CD14-positive monocyte (primary cell): ENCODE data around the gene HSPB6. TPM values are rescaled to one million over a fixed set of nuclear protein-coding genes. Genes with fewer than 3 reads are reported as not detected.

Source experiments
- DNase-seq, 3 donors: peaks; one replicate each; pipeline ENCODE4 v3.0.0-alpha.2; 2011 to 2022
- H2AFZ ChIP-seq: 2 replicates; pipeline ENCODE4 v1.6.0; 2012; ENCODE audit warnings: mild to moderate bottlenecking, low read depth, low read length, inconsistent platforms; ENCODE audit not compliant: insufficient read depth, poor library complexity, severe bottlenecking
- H3K27ac ChIP-seq, 2 donors: 1 replicate in 1 of 2; 2 replicates in 1 of 2; pipeline ENCODE4 v1.5.1; 2012 to 2013; ENCODE audit warnings: low read length in 2 of 2, control low read depth in 1 of 2, inconsistent platforms in 1 of 2, low read depth in 1 of 2, mild to moderate bottlenecking in 1 of 2
- H3K27me3 ChIP-seq, 2 donors: one replicate each; pipeline versions ENCODE4 v1.6.0 to v1.6.1; 2011 to 2013; ENCODE audit warnings: low read length in 2 of 2; ENCODE audit not compliant: control insufficient read depth in 2 of 2, insufficient read depth in 2 of 2
- H3K36me3 ChIP-seq, 2 donors: replicated peaks in 1 of 2; 1 replicate in 1 of 2; 2 replicates in 1 of 2; pipeline versions ENCODE4 v1.5.1 to v1.6.1; 2012 to 2013; ENCODE audit warnings: low read length in 2 of 2, control low read depth in 1 of 2, inconsistent platforms in 1 of 2, mild to moderate bottlenecking in 1 of 2; ENCODE audit not compliant: insufficient read depth in 2 of 2, control insufficient read depth in 1 of 2
- H3K4me1 ChIP-seq, 2 donors: 1 replicate in 1 of 2; 2 replicates in 1 of 2; pipeline versions ENCODE4 v1.5.1 to v1.6.1; 2012 to 2013; ENCODE audit warnings: low read length in 2 of 2, control low read depth in 1 of 2, inconsistent platforms in 1 of 2, mild to moderate bottlenecking in 1 of 2, moderate library complexity in 1 of 2; ENCODE audit not compliant: insufficient read depth in 2 of 2, control insufficient read depth in 1 of 2
- H3K4me2 ChIP-seq: replicated peaks from 2 replicates; pipeline ENCODE3; 2012; ENCODE audit warnings: low read length, moderate library complexity, mild to moderate bottlenecking; ENCODE audit not compliant: poor library complexity, severe bottlenecking; ENCODE audit errors: extremely low read depth
- H3K4me3 ChIP-seq, 3 experiments: fragments of 200-600 bp in 1 of 3; sonication (generic) in 1 of 3; replicated peaks in 1 of 3; 1 replicate in 2 of 3; 2 replicates in 1 of 3; pipeline ENCODE4 v1.5.1; 2011 to 2013; ENCODE audit warnings: low read length in 3 of 3, mild to moderate bottlenecking in 3 of 3, control low read depth in 2 of 3, low read depth in 2 of 3, inconsistent platforms in 1 of 3, moderate library complexity in 1 of 3
- H3K79me2 ChIP-seq: 2 replicates; pipeline ENCODE4 v1.6.0; 2012; ENCODE audit warnings: mild to moderate bottlenecking, control low read depth, inconsistent platforms, low read length, moderate library complexity; ENCODE audit not compliant: insufficient read depth
- H3K9ac ChIP-seq: 2 replicates; pipeline ENCODE4 v1.6.0; 2017; ENCODE audit warnings: low read length, mild to moderate bottlenecking; ENCODE audit not compliant: insufficient read depth, poor library complexity, severe bottlenecking
- H3K9me3 ChIP-seq, 2 donors: replicated peaks in 1 of 2; 1 replicate in 1 of 2; 2 replicates in 1 of 2; pipeline versions ENCODE4 v1.5.1 to v1.6.1; 2012 to 2013; ENCODE audit warnings: low read length in 2 of 2, control low read depth in 1 of 2; ENCODE audit not compliant: control insufficient read depth in 1 of 2, insufficient read depth in 1 of 2
- H4K20me1 ChIP-seq: 2 replicates; pipeline ENCODE4 v1.6.0; 2012; ENCODE audit warnings: mild to moderate bottlenecking, low read length, control low read depth, moderate library complexity; ENCODE audit not compliant: insufficient read depth
- H3K27ac Mint-ChIP-seq, 7 donors: one replicate each; pipeline ENCODE4 v1.8.0; 2020; ENCODE audit warnings: mild to moderate bottlenecking in 7 of 7, mixed read lengths in 7 of 7, moderate library complexity in 6 of 7, inconsistent platforms in 2 of 7
- H3K27me3 Mint-ChIP-seq, 3 donors: one replicate each; pipeline ENCODE4 v1.8.0; 2021 to 2022; ENCODE audit warnings: low read depth in 3 of 3, mild to moderate bottlenecking in 3 of 3, mixed read lengths in 3 of 3, moderate library complexity in 3 of 3, inconsistent platforms in 1 of 3
- H3K36me3 Mint-ChIP-seq, 2 donors: one replicate each; pipeline ENCODE4 v1.8.0; 2020; ENCODE audit warnings: mixed read lengths in 2 of 2, inconsistent platforms in 1 of 2, mild to moderate bottlenecking in 1 of 2
- H3K4me1 Mint-ChIP-seq: one replicate; pipeline ENCODE4 v1.8.0; 2020; ENCODE audit warnings: mild to moderate bottlenecking, mixed read lengths
- H3K4me3 Mint-ChIP-seq, 2 donors: one replicate each; pipeline ENCODE4 v1.8.0; 2020; ENCODE audit warnings: mild to moderate bottlenecking in 2 of 2, mixed read lengths in 2 of 2, moderate library complexity in 1 of 2
- H3K9me3 Mint-ChIP-seq, 7 donors: one replicate each; pipeline ENCODE4 v1.8.0; 2020 to 2022; ENCODE audit warnings: mixed read lengths in 7 of 7, mild to moderate bottlenecking in 6 of 7, moderate library complexity in 6 of 7, inconsistent platforms in 2 of 7
- WGBS: methylation state at CpG from one replicate; pipeline ENCODE4 v1.1.5; 2013; ENCODE audit warnings: missing lambda C conversion rate; ENCODE audit not compliant: insufficient coverage; 5-methylcytosine and 5-hydroxymethylcytosine counted together
- intact Hi-C, 2 donors: fragments of 100-400 bp; cut with micrococcal nuclease; formaldehyde crosslinking; loops; one replicate each; pipeline versions ENCODE4 v1.15.0 to v1.15.1; 2023
- polyA plus RNA-seq, 3 donors: library from polyadenylated mRNA; depleted of rRNA in 1 of 3; unstranded in 2 of 3; stranded (reverse) in 1 of 3; fragments of 300-500 nt in 2 of 3; fragments of >200 nt in 1 of 3; fragmentation: Illumina TruSeq in 2 of 3; gene quantifications; 1 replicate in 2 of 3; 2 replicates in 1 of 3; pipeline ENCODE4 v1.2.3, GENCODE V29; 2012 to 2021
- TF ChIP-seq, protein P1 (sequence below): fragments of 200-600 bp; IDR thresholded peaks from one replicate; pipeline ENCODE4 v1.8.0; 2022; ENCODE audit warnings: antibody characterized with exemption, mild to moderate bottlenecking

Gene HSPB6
- polyA plus RNA-seq, 3 donors, result not detected

DNA sequence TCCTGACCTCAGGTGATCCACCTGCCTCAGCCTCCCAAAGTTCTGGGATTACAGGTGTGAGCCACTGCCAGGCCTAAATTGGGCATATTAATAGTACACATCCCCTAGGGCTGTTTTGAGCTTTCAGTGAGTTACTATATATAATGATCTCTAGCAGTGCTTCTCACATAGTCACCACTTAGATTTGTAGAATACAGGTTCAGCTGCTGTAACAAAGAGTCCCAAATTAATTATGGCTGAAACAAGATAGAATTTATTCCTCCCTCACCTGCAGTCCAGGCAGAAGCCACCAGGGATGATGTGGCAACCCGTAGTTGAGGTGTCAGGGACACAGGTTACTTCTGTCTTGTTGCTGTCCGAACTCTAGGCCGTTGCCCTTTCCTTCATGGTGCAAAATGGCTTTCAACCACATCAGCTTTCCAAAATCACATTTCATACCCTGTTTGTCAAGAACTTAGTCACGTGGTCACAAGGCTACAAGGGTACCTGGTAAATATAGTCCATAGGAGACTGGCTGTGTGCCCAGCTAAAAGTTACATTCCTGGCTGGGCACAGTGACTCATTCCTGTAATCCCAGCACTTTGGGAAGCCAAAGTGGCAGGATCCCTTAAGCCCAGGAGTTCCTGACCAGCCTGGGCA, 4.0 kb upstream of the HSPB6 start:
- Mint-ChIP-seq H3K4me3 (no peak overlapping the region), H3K4me1 (peaks cover 25% of the 10 kb centered on the region), H3K27me3 (peaks cover 13 to 21% (median 15%) of the 10 kb centered on the region in 3 donors), H3K27ac (no peak overlapping the region), H3K36me3 (peaks cover 27 to 50% of the 10 kb centered on the region in 2 donors), H3K9me3 (peaks cover 0 to 6% (median 3%) of the 10 kb centered on the region in 7 donors)
- Histone ChIP-seq H4K20me1 (peaks cover 12% of the 10 kb centered on the region), H3K4me2 (no peak overlapping the region), H3K27ac (no peak overlapping the region), H3K27me3 (peaks cover 8 to 16% of the 10 kb centered on the region in 2 donors), H3K36me3 (peaks cover 16 to 40% of the 10 kb centered on the region in 2 donors), H2AFZ (no peak overlapping the region), H3K9ac (no peak overlapping the region), H3K4me1 (peaks cover 23 to 30% of the 10 kb centered on the region in 2 donors), H3K4me3 (no peak overlapping the region), H3K9me3 (no peaks in the 10 kb centered on the region), H3K79me2 (peaks cover 12% of the 10 kb centered on the region)
- TF ChIP-seq, protein P1, sequence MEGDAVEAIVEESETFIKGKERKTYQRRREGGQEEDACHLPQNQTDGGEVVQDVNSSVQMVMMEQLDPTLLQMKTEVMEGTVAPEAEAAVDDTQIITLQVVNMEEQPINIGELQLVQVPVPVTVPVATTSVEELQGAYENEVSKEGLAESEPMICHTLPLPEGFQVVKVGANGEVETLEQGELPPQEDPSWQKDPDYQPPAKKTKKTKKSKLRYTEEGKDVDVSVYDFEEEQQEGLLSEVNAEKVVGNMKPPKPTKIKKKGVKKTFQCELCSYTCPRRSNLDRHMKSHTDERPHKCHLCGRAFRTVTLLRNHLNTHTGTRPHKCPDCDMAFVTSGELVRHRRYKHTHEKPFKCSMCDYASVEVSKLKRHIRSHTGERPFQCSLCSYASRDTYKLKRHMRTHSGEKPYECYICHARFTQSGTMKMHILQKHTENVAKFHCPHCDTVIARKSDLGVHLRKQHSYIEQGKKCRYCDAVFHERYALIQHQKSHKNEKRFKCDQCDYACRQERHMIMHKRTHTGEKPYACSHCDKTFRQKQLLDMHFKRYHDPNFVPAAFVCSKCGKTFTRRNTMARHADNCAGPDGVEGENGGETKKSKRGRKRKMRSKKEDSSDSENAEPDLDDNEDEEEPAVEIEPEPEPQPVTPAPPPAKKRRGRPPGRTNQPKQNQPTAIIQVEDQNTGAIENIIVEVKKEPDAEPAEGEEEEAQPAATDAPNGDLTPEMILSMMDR, result no peak
- no peak for DNase-seq
- intact Hi-C loops, result loop anchor here in 1 of 2 donors (5.0 kb wide), 1 partner anchor 251 kb away; the partner anchor contains the start of gene ALKBH6
- WGBS, result 100% methylated on average over 1 of the region's 4 CpGs

DNA sequence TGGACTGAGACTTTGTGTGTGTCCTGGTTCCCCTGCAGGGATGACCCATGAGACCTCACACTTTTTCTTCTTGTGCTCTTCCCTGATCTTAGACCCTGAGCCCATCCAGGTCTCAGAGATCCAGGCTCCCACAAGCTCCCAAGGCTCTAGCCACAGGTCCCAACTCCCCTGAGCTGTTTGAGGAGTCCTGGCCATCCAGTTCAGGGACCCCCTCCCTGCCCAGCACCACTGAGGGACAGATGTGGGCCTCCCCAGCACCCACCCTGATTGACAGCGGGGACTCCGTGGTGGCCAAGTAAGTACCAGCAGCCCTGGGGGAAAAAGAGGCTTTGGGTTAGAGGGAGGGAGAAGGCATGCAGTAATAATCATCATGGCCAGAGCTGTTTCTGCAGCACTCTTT, 2.9 kb upstream of the HSPB6 start:
- intact Hi-C loops, result loop anchor here (5.0 to 10.0 kb wide), 2 partner anchors 253 to 355 kb away; partner anchors contain the start of genes ALKBH6 (in 2 of the 2), OVOL3 (in 1 of the 2), POLR2I (in 1 of the 2) and TBCB (in 1 of the 2)
- Histone ChIP-seq H3K4me2 (no peak overlapping the region), H3K4me1 (peaks cover 29 to 41% of the 10 kb centered on the region in 2 donors), H3K9me3 (no peaks in the 10 kb centered on the region), H4K20me1 (peaks cover 12% of the 10 kb centered on the region), H3K27me3 (peaks cover 9 to 21% of the 10 kb centered on the region in 2 donors), H3K79me2 (peaks cover 12% of the 10 kb centered on the region), H2AFZ (no peak overlapping the region), H3K4me3 (no peak overlapping the region), H3K36me3 (peaks cover 12 to 29% of the 10 kb centered on the region in 2 donors), H3K27ac (no peak overlapping the region), H3K9ac (no peak overlapping the region)
- no peak for DNase-seq
- H3K36me3 Mint-ChIP-seq, result peaks cover 25 to 46% of the 10 kb centered on the region in 2 donors
- peaks cover 18 to 28% (median 25%) of the 10 kb centered on the region in 3 donors for H3K27me3 Mint-ChIP-seq
- no CpG with 5 or more reads among the region's 2 CpGs for WGBS
- TF ChIP-seq, protein P1, result no peak
- peaks cover 0 to 8% (median 3%) of the 10 kb centered on the region in 7 donors for H3K9me3 Mint-ChIP-seq
- H3K4me3 Mint-ChIP-seq, result no peak overlapping the region
- peak overlapping the region in 1 of 7 donors; percentile 25 for H3K27ac Mint-ChIP-seq
- H3K4me1 Mint-ChIP-seq, result peaks cover 32% of the 10 kb centered on the region
